ENCODE data around the gene SERPINA4.
A peak's percentile ranks its signal among the peaks of the same experiment; 100 is the strongest.

DNA sequence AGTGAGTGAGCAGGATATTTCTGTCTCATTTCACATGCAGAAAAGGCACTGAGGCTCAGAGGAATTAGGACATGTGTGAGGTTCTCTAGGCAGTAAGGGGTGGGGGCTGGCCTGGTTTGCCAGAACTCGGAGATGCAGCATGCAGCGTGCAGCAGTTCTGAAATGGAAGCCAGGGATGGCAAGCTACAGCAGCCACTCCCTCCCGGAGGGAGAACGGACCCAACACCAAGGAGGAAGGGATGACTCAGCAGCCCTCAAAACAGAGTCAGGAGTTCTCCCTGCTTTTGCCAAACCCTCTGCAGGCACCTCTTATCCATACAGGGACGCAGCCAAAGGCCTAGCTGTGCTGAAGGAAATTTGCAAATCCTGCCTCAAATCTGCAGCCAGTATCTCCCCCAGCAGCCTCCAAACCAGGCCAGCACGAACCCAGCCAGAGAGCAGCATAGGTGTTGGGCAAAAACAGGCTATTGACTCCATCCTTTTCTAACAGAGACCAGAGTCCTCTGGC is 40.7 kb downstream of the SERPINA4 start:
- TF ChIP-seq, protein P1, sequence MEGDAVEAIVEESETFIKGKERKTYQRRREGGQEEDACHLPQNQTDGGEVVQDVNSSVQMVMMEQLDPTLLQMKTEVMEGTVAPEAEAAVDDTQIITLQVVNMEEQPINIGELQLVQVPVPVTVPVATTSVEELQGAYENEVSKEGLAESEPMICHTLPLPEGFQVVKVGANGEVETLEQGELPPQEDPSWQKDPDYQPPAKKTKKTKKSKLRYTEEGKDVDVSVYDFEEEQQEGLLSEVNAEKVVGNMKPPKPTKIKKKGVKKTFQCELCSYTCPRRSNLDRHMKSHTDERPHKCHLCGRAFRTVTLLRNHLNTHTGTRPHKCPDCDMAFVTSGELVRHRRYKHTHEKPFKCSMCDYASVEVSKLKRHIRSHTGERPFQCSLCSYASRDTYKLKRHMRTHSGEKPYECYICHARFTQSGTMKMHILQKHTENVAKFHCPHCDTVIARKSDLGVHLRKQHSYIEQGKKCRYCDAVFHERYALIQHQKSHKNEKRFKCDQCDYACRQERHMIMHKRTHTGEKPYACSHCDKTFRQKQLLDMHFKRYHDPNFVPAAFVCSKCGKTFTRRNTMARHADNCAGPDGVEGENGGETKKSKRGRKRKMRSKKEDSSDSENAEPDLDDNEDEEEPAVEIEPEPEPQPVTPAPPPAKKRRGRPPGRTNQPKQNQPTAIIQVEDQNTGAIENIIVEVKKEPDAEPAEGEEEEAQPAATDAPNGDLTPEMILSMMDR (IDR thresholded peaks at IDR 0.05; ENCODE audit: control extremely low read depth in 1 of 3, insufficient read depth in 1 of 3, low read depth in 1 of 3, low read length in 3 of 3) = no peak
- TF ChIP-seq SIN3A (conservative IDR thresholded peaks at IDR 0.05 in 1 of 2, IDR thresholded peaks at IDR 0.05 in 1 of 2; ENCODE audit: low read depth in 1 of 2, low read length in 2 of 2) (no peak), FOSL1 (IDR thresholded peaks at IDR 0.05; ENCODE audit: insufficient read depth, low read depth, low read length) (no peak), TAF1 (IDR thresholded peaks at IDR 0.05; ENCODE audit: low read depth, low read length) (no peak), RNF2 (IDR thresholded peaks at IDR 0.05; ENCODE audit: borderline replicate concordance, low read depth, low read length, missing control alignments, poor library complexity, severe bottlenecking) (no peak), CREB1 (IDR thresholded peaks at IDR 0.05) (no peak), SP4 (IDR thresholded peaks at IDR 0.05; ENCODE audit: low read length) (no peak), TEAD4 (IDR thresholded peaks at IDR 0.05; ENCODE audit: low read depth, low read length) (no peak), POLR2AphosphoS5 (IDR thresholded peaks at IDR 0.05; ENCODE audit: low read depth, low read length) (no peak), CEBPB (IDR thresholded peaks at IDR 0.05; ENCODE audit: low read depth, low read length) (no peak), CBX8 (IDR thresholded peaks at IDR 0.05; ENCODE audit: borderline replicate concordance, low read depth, low read length) (no peak), ZNF274 (IDR thresholded peaks at IDR 0.05; ENCODE audit: borderline replicate concordance, extremely low read depth, low read length) (no peak), MAFK (IDR thresholded peaks at IDR 0.05; ENCODE audit: low read depth, low read length) (peak; percentile 48; the same call in 1 of the 2 replicates), KDM5A (IDR thresholded peaks at IDR 0.05; ENCODE audit: low read length) (no peak)

Data from H1 (cell line).